Ovary (tissue), 3 donors: Measurements from ENCODE around the gene WDR38.

Experiments
- POLR2A ChIP-seq: fragments of 450-650 bp; IDR thresholded peaks from one replicate; pipeline ENCODE4 v1.6.1; 2017; ENCODE audit warnings: antibody characterized with exemption, mild to moderate bottlenecking, moderate library complexity
- TF ChIP-seq, protein P1 (sequence below), 3 donors: fragments of 450-650 bp in 2 of 3; fragments of 200-600 bp in 1 of 3; IDR thresholded peaks; one replicate each; pipeline versions ENCODE4 v1.5.1 to v1.8.0; 2016 to 2022; ENCODE audit warnings: antibody characterized with exemption in 3 of 3, mild to moderate bottlenecking in 1 of 3
- donor health status: DM: no; HTN: no; CAD: no.

DNA sequence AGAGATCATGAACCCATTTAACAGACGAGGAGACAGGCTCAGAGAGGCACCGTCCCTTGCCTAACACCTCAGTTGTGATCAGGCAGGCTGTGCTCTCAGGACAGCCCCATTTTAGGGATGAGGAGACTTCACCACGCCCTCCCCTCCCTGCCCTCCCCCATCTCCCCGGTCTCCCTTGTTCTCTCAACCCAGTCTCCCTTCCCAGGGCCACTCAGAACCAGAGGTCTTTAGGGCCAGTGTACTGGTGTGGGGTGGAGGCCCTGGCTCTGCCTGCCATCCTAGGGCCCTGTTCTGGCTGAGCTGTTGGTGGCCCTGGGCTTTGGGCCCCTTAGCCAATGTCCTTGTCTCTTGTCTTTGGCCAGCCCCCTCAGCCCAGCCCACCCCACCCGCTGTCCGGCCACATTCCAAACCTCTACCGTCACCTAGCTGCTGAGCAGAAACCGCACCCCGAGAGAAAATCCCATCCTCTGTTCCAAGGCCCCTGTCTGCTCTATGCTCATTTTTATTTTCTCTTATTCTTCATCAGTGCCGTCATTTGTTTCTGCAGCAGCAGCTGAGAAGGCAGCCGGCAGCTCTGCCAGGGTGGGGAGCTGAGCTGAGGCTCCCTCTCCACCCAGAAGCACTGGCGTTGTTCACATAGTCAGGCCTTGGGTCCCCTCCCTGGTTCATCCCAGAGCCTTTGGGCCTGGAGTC lies 42.5 kb upstream of the WDR38 start:
- TF ChIP-seq, protein P1, sequence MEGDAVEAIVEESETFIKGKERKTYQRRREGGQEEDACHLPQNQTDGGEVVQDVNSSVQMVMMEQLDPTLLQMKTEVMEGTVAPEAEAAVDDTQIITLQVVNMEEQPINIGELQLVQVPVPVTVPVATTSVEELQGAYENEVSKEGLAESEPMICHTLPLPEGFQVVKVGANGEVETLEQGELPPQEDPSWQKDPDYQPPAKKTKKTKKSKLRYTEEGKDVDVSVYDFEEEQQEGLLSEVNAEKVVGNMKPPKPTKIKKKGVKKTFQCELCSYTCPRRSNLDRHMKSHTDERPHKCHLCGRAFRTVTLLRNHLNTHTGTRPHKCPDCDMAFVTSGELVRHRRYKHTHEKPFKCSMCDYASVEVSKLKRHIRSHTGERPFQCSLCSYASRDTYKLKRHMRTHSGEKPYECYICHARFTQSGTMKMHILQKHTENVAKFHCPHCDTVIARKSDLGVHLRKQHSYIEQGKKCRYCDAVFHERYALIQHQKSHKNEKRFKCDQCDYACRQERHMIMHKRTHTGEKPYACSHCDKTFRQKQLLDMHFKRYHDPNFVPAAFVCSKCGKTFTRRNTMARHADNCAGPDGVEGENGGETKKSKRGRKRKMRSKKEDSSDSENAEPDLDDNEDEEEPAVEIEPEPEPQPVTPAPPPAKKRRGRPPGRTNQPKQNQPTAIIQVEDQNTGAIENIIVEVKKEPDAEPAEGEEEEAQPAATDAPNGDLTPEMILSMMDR (IDR thresholded peaks at IDR 0.05) = no peak
- no peak for TF ChIP-seq POLR2A
